ENCODE results near the gene SLIT3. TPM values are rescaled to one million over a fixed set of nuclear protein-coding genes. Genes with fewer than 3 reads are reported as not detected.

SLIT3 gene
- total RNA-seq, 2 experiments from 2014 or later, result not detected

GRCh38 chr5:168702511-168702910 lies 598.4 kb downstream of the SLIT3 start:
- H3K27ac Mint-ChIP-seq, result no peak overlapping the region
- TF ChIP-seq CTCF (IDR thresholded peaks at IDR 0.05), result no peak
- Histone ChIP-seq H3K9me3 (ENCODE audit: control insufficient read depth in 1 of 2, insufficient read depth in 1 of 2, low read length in 2 of 2) (no peaks in the 10 kb centered on the region), H3K27ac (ENCODE audit: low read depth in 1 of 2, low read length in 2 of 2) (no peak overlapping the region), H3K4me1 (ENCODE audit: insufficient read depth, low read length) (no peaks in the 10 kb centered on the region), H3K36me3 (ENCODE audit: insufficient read depth, low read length) (no peaks in the 10 kb centered on the region), H3K4me3 (ENCODE audit: low read length) (no peak overlapping the region), H3K27me3 (ENCODE audit: control insufficient read depth in 1 of 2, insufficient read depth in 2 of 2, low read length in 2 of 2) (no peaks in the 10 kb centered on the region)
- POLR2A ChIA-PET, result no interaction called here
- intact Hi-C loops (cut with DNase I, micrococcal nuclease), result no loop called here
- H3K36me3 Mint-ChIP-seq (ENCODE audit: low read depth), result no peaks in the 10 kb centered on the region
- no peak overlapping the region for H3K4me3 Mint-ChIP-seq
- DNase-seq, result no peak
- peaks cover 6% of the 10 kb centered on the region for H3K27me3 Mint-ChIP-seq
- ATAC-seq (ENCODE audit: poor library complexity), result no peak
- H3K9me3 Mint-ChIP-seq, result no peaks in the 10 kb centered on the region
- CTCF ChIA-PET, result no interaction called here
- H3K4me1 Mint-ChIP-seq (ENCODE audit: low read depth), result no peaks in the 10 kb centered on the region

- no peak overlapping the region for H3K27ac ChIP-seq (ENCODE audit: low read depth in 1 of 2, low read length in 2 of 2)
- ChIA-PET CTCF (no interaction called here), POLR2A (no interaction called here)
- Mint-ChIP-seq H3K4me3 (no peak overlapping the region), H3K27me3 (peaks cover 6% of the 10 kb centered on the region), H3K4me1 (ENCODE audit: low read depth) (no peaks in the 10 kb centered on the region), H3K27ac (no peak overlapping the region), H3K9me3 (no peaks in the 10 kb centered on the region), H3K36me3 (ENCODE audit: low read depth) (no peaks in the 10 kb centered on the region)
- intact Hi-C loops (cut with DNase I, micrococcal nuclease), result no loop called here
- no peaks in the 10 kb centered on the region for H3K9me3 ChIP-seq (ENCODE audit: control insufficient read depth in 1 of 2, insufficient read depth in 1 of 2, low read length in 2 of 2)
- TF ChIP-seq CTCF (IDR thresholded peaks at IDR 0.05), result no peak
- H3K4me1 ChIP-seq (ENCODE audit: insufficient read depth, low read length), result no peaks in the 10 kb centered on the region
- H3K27me3 ChIP-seq (ENCODE audit: control insufficient read depth in 1 of 2, insufficient read depth in 2 of 2, low read length in 2 of 2), result no peaks in the 10 kb centered on the region
- DNase-seq (no peak), ATAC-seq (ENCODE audit: poor library complexity) (no peak)
- no peaks in the 10 kb centered on the region for H3K36me3 ChIP-seq (ENCODE audit: insufficient read depth, low read length)
- no peak overlapping the region for H3K4me3 ChIP-seq (ENCODE audit: low read length)
Observed at GRCh38 chr5:168701641-168702040, 599.3 kb downstream of the SLIT3 start.

- no peak for TF ChIP-seq CTCF (IDR thresholded peaks at IDR 0.05)
- no peak for ATAC-seq (ENCODE audit: poor library complexity)
Observed at GRCh38 chr5:168699002-168699401, 601.9 kb downstream of the SLIT3 start.

More at GRCh38 chr5:168699002-168699401, 601.9 kb downstream of the SLIT3 start:
- DNase-seq, result no peak
- Mint-ChIP-seq H3K27ac (no peak overlapping the region), H3K27me3 (peaks cover 6% of the 10 kb centered on the region), H3K36me3 (ENCODE audit: low read depth) (no peaks in the 10 kb centered on the region), H3K4me1 (ENCODE audit: low read depth) (no peaks in the 10 kb centered on the region), H3K9me3 (no peaks in the 10 kb centered on the region), H3K4me3 (no peak overlapping the region)
- Histone ChIP-seq H3K36me3 (ENCODE audit: insufficient read depth, low read length) (no peaks in the 10 kb centered on the region), H3K27me3 (ENCODE audit: control insufficient read depth in 1 of 2, insufficient read depth in 2 of 2, low read length in 2 of 2) (no peaks in the 10 kb centered on the region), H3K4me1 (ENCODE audit: insufficient read depth, low read length) (no peaks in the 10 kb centered on the region), H3K9me3 (ENCODE audit: control insufficient read depth in 1 of 2, insufficient read depth in 1 of 2, low read length in 2 of 2) (no peaks in the 10 kb centered on the region), H3K4me3 (ENCODE audit: low read length) (no peak overlapping the region), H3K27ac (ENCODE audit: low read depth in 1 of 2, low read length in 2 of 2) (no peak overlapping the region)
- POLR2A ChIA-PET, result no interaction called here
- CTCF ChIA-PET, result no interaction called here
- intact Hi-C loops (cut with DNase I, micrococcal nuclease), result no loop called here
